ENCODE measurements around the gene UBE2J2. TPM values are rescaled to one million over a fixed set of nuclear protein-coding genes. Genes with fewer than 3 reads are reported as not detected.

UBE2J2 gene
- total and polyA plus RNA-seq, 2 of the 4 experiments (the other 2 are of a cell fraction) = 20.6 to 67.5 TPM

GRCh38 chr1:1282998-1283397 is 9.3 kb upstream of the UBE2J2 start:
- Histone ChIP-seq H2BK20ac (ENCODE audit: low read depth, low read length) (no peak overlapping the region), H3K9me1 (ENCODE audit: insufficient read depth, low read length) (peaks cover 4% of the 10 kb centered on the region; the same call in 1 of the 2 replicates), H3K18ac (ENCODE audit: low read depth, low read length) (no peak overlapping the region), H2AK5ac (ENCODE audit: low read depth, low read length) (peak overlapping the region; percentile 36; the same call in 1 of the 2 replicates), H3K4me3 (ENCODE audit: insufficient read depth, low read depth, low read length) (no peak overlapping the region), H3K9ac (ENCODE audit: low read depth, low read length) (no peak overlapping the region), H3K36me3 (ENCODE audit: control insufficient read depth, insufficient read depth, low read length) (no peaks in the 10 kb centered on the region), H3K4me1 (ENCODE audit: control insufficient read depth, insufficient read depth, low read length) (peaks cover 6% of the 10 kb centered on the region; the same call in 1 of the 2 replicates), H3K79me1 (ENCODE audit: low read depth in 1 of 2, low read length in 2 of 2) (no peaks in the 10 kb centered on the region), H3K4me2 (ENCODE audit: low read depth, low read length) (no peak overlapping the region), H4K8ac (ENCODE audit: low read depth in 2 of 2, low read length in 2 of 2) (no peak overlapping the region), H3K27ac (ENCODE audit: insufficient read depth, low read length) (no peak overlapping the region), H2AFZ (replicated peaks; ENCODE audit: low read length, poor library complexity) (no peak overlapping the region), H2BK15ac (ENCODE audit: low read depth, low read length) (no peak overlapping the region), H3K23ac (ENCODE audit: low read depth, low read length) (no peak overlapping the region), H3K9me3 (ENCODE audit: control insufficient read depth, insufficient read depth, low read length) (no peaks in the 10 kb centered on the region), H2BK5ac (ENCODE audit: low read depth, low read length, poor library complexity, severe bottlenecking) (no peak overlapping the region), H3K14ac (replicated peaks; ENCODE audit: low read depth, low read length) (no peak overlapping the region), H3K4ac (ENCODE audit: low read depth, low read length) (no peak overlapping the region), H4K20me1 (ENCODE audit: insufficient read depth, low read length) (no peaks in the 10 kb centered on the region; the same call in 1 of the 2 replicates), H3K27me3 (ENCODE audit: control insufficient read depth, insufficient read depth, low read length) (no peaks in the 10 kb centered on the region), H2BK120ac (ENCODE audit: low read depth, low read length) (no peak overlapping the region), H2AK9ac (replicated peaks; ENCODE audit: low read depth, low read length, poor library complexity) (peak overlapping the region; percentile 82), H4K91ac (ENCODE audit: insufficient read depth, low read depth, low read length) (peak overlapping the region; percentile 26; the same call in 1 of the 2 replicates), H4K5ac (ENCODE audit: low read depth, low read length) (no peak overlapping the region), H3K56ac (ENCODE audit: extremely low read depth, insufficient read depth, low read length) (no peak overlapping the region)
- ATAC-seq (ENCODE audit: low read depth) = no peak
- 100% methylated on average over 6 of the region's 14 CpGs; no CpG with 5 or more reads in 1 of the 2 experiments for WGBS, 2 experiments (ENCODE audit: extremely low coverage in 2 of 2, insufficient read length in 1 of 2)
- BruUV-seq (replicated peaks) = no TSS peak
- intact Hi-C loops (cut with micrococcal nuclease) = no loop called here
- DNase-seq = peak; percentile 55
- ChIA-PET POLR2A (ENCODE audit: unreplicated experiment) (interaction anchor here (0.6 kb wide), 1 partner anchor 32 kb away, joined by 8 read pairs; no protein-coding TSS in a partner anchor), CTCF (no interaction called here)
- in situ Hi-C loops (cut with MboI; ENCODE audit: low sequenced_read_pairs) = no loop called here
- TF ChIP-seq SMC3 (IDR thresholded peaks at IDR 0.05; ENCODE audit: low read depth, low read length) (no peak), CTCF (conservative IDR thresholded peaks at IDR 0.05; ENCODE audit: low read depth, low read length) (no peak), CHD1 (IDR thresholded peaks at IDR 0.05; ENCODE audit: low read depth, low read length) (no peak), POLR2A (IDR thresholded peaks at IDR 0.05; ENCODE audit: low read depth, low read length) (no peak), ELK1 (IDR thresholded peaks at IDR 0.05; ENCODE audit: borderline replicate concordance, low read depth, low read length) (no peak), MAZ (IDR thresholded peaks at IDR 0.05; ENCODE audit: borderline replicate concordance, low read depth, low read length) (no peak), MXI1 (IDR thresholded peaks at IDR 0.05; ENCODE audit: borderline replicate concordance, low read depth, low read length) (no peak), NFE2L2 (IDR thresholded peaks at IDR 0.05; ENCODE audit: low read depth, low read length) (no peak)
- dilution Hi-C loops (cut with HindIII; ENCODE audit: low sequenced_read_pairs, unreplicated experiment) = no loop called here

Measured in IMR-90 (cell line).